Activated CD8-positive, alpha-beta T cell treated with anti-CD3 and anti-CD28 coated beads for 36 hours (primary cell): ENCODE data around the gene PRDM16. TPM values are rescaled to one million over a fixed set of nuclear protein-coding genes. Genes with fewer than 3 reads are reported as not detected.

Experiments
- ATAC-seq: fragments of 200-7000 bp; cut with Tn5 transposase; one replicate; pipeline ENCODE4 v1.10.0; 2021; ENCODE audit warnings: mild to moderate bottlenecking, moderate library complexity
- CTCF ChIA-PET: fragments of 350-600 bp; sonication (Branson Sonifier 250); formaldehyde crosslinking; loops from one replicate; lab custom pipeline; 2021; ENCODE audit warnings: antibody characterized with exemption; lab: Charles Lee
- POLR2A ChIA-PET: fragments of 350-600 bp; sonication (Branson Sonifier 250); formaldehyde crosslinking; loops from one replicate; lab custom pipeline; 2021; ENCODE audit warnings: antibody characterized with exemption; lab: Charles Lee
- DNase-seq: peaks from one replicate; pipeline ENCODE4 v3.0.0-alpha.2; 2020
- H3K27ac Mint-ChIP-seq: one replicate; pipeline ENCODE4 v1.8.0; 2021; ENCODE audit warnings: mild to moderate bottlenecking, mixed read lengths
- H3K27me3 Mint-ChIP-seq: one replicate; pipeline ENCODE4 v1.8.0; 2021; ENCODE audit warnings: mixed read lengths
- H3K36me3 Mint-ChIP-seq: one replicate; pipeline ENCODE4 v1.8.0; 2021; ENCODE audit warnings: low read depth, mixed read lengths
- H3K4me1 Mint-ChIP-seq: one replicate; pipeline ENCODE4 v1.8.0; 2021; ENCODE audit warnings: low read depth, mixed read lengths
- H3K4me3 Mint-ChIP-seq: one replicate; pipeline ENCODE4 v1.8.0; 2021; ENCODE audit warnings: mild to moderate bottlenecking, moderate library complexity, mixed read lengths
- H3K9me3 Mint-ChIP-seq: one replicate; pipeline ENCODE4 v1.8.0; 2021; ENCODE audit warnings: mixed read lengths
- intact Hi-C: fragments of 100-400 bp; cut with micrococcal nuclease; formaldehyde crosslinking; loops from one replicate; pipeline ENCODE4 v1.10.0; 2022
- total RNA-seq, 2 experiments: library from RNA; stranded (reverse); gene quantifications; one replicate each; pipeline ENCODE4 v1.2.3, GENCODE V29; 2021
- TF ChIP-seq, protein P1 (sequence below): fragments of 200-600 bp; IDR thresholded peaks from one replicate; pipeline ENCODE4 v1.8.0; 2022; ENCODE audit warnings: antibody characterized with exemption, mild to moderate bottlenecking

PRDM16 gene
- total RNA-seq, 2 experiments from 2014 or later, result 0.29 to 0.49 TPM

DNA sequence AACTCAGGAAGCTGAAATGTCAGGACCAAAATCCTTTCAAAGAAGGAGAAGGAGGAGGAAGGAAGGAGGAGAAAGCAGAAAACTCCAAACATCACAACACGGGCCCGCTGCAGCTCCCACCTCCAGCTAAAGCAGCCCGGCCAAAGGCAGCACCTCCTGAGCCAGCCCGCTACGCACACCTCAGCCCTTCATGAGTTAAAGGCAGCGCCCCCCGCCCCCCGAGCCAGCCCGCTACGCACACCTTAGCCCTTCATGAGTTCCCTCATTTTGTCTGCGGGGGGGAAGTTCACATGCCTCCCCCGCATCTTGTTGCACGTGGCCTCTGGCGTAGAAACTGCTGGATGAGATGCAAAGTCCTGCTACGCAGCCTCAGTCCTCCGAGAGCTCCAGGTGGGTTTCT, 294.8 kb downstream of the PRDM16 start:
- ChIA-PET CTCF (no interaction called here), POLR2A (no interaction called here)
- no peak for ATAC-seq

DNA sequence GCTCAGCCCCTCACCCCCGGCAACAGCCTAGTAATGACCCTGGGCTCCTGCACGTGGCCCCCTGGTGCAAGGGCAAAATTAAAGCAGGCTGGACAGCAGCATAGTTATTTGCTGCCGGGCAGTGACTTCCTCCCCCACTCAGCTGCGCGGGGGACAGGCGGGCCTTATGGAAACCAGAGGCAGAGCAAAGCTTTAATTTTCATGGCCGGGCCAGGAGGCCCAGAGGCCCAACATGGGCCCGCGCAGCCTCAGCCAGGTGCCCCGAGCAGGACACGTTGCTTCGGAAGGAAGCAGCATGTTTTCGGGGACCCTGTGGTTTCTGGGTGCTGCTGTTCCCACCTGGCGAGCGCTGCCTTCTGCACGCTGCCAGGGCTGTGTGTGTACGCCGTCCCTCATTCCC, 295.5 kb downstream of the PRDM16 start:
- H3K4me3 Mint-ChIP-seq, result no peak overlapping the region
- intact Hi-C loops, result no loop called here
- TF ChIP-seq, protein P1, sequence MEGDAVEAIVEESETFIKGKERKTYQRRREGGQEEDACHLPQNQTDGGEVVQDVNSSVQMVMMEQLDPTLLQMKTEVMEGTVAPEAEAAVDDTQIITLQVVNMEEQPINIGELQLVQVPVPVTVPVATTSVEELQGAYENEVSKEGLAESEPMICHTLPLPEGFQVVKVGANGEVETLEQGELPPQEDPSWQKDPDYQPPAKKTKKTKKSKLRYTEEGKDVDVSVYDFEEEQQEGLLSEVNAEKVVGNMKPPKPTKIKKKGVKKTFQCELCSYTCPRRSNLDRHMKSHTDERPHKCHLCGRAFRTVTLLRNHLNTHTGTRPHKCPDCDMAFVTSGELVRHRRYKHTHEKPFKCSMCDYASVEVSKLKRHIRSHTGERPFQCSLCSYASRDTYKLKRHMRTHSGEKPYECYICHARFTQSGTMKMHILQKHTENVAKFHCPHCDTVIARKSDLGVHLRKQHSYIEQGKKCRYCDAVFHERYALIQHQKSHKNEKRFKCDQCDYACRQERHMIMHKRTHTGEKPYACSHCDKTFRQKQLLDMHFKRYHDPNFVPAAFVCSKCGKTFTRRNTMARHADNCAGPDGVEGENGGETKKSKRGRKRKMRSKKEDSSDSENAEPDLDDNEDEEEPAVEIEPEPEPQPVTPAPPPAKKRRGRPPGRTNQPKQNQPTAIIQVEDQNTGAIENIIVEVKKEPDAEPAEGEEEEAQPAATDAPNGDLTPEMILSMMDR, result no peak
- no peaks in the 10 kb centered on the region for H3K4me1 Mint-ChIP-seq
- no peaks in the 10 kb centered on the region for H3K36me3 Mint-ChIP-seq
- H3K9me3 Mint-ChIP-seq, result no peaks in the 10 kb centered on the region
- ATAC-seq (no peak), DNase-seq (no peak)
- H3K27me3 Mint-ChIP-seq, result peaks cover 2% of the 10 kb centered on the region
- ChIA-PET CTCF (no interaction called here), POLR2A (no interaction called here)
- H3K27ac Mint-ChIP-seq, result no peak overlapping the region

More for the DNA sequence above, 294.8 kb downstream of the PRDM16 start:
- DNase-seq, result no peak
- no peaks in the 10 kb centered on the region for H3K9me3 Mint-ChIP-seq
- no peak overlapping the region for H3K27ac Mint-ChIP-seq
- intact Hi-C loops, result no loop called here
- no peaks in the 10 kb centered on the region for H3K4me1 Mint-ChIP-seq
- TF ChIP-seq, protein P1, result no peak
- no peaks in the 10 kb centered on the region for H3K36me3 Mint-ChIP-seq
- no peak overlapping the region for H3K4me3 Mint-ChIP-seq
- peaks cover 2% of the 10 kb centered on the region for H3K27me3 Mint-ChIP-seq

DNA sequence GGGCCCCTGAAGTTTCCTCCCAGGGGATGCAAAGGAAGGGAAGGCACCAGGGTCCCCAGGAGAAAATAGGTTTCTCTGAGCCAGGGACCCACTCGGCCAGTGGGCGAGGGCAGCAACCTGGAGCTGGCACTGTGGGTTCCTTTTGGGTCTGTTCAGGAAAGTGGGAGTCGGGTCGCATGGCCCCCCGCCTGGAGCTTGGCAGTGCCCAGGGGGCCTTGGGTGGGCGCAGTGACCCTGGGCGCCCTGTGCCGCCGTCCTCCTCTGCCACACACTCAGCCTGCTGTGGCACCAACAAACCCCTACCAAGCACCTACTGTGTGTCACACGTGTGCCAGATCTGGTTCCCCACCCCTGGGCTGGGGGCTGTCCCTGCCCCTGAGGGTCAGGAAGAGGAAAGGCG, 296.0 kb downstream of the PRDM16 start:
- peaks cover 2% of the 10 kb centered on the region for H3K27me3 Mint-ChIP-seq
- TF ChIP-seq, protein P1, result no peak
- ATAC-seq, result no peak
- intact Hi-C loops, result no loop called here
- H3K4me1 Mint-ChIP-seq, result no peaks in the 10 kb centered on the region
- CTCF ChIA-PET, result no interaction called here
- no peaks in the 10 kb centered on the region for H3K36me3 Mint-ChIP-seq
- no peak overlapping the region for H3K4me3 Mint-ChIP-seq
- H3K27ac Mint-ChIP-seq, result no peak overlapping the region
- H3K9me3 Mint-ChIP-seq, result no peaks in the 10 kb centered on the region
- DNase-seq, result no peak
- POLR2A ChIA-PET, result no interaction called here

DNA sequence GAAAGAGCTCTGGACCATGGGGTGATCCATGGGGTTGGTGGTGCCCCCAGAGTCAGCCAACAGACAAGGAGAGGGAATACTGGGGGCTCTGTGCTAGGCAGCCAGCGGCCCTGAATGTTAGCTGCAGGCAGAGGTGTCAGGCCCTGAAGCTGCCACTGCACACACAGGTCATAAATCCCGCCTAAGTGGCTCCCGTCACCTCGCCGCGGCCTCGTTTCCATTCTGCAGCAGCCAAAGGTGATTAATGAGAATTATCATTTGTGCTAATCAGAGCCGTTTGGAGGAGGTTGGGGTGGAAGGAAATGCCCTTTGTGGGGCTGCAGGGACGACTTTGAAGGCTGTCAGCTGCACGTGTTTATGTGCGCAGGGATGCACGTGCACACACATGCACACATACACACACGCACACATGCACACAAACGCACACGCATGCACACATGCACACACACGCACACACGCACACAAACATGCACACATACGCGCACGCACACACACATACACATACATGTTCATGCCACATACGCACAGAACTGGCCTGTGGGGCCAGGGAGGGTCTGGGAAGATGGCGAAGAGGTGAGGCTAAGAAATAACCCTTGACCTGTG, 296.6 kb downstream of the PRDM16 start:
- DNase-seq (no peak), ATAC-seq (no peak)
- no peaks in the 10 kb centered on the region for H3K36me3 Mint-ChIP-seq
- TF ChIP-seq, protein P1, result no peak
- intact Hi-C loops, result no loop called here
- H3K27ac Mint-ChIP-seq, result no peak overlapping the region
- no peaks in the 10 kb centered on the region for H3K9me3 Mint-ChIP-seq
- POLR2A ChIA-PET, result no interaction called here
- CTCF ChIA-PET, result no interaction called here
- H3K4me1 Mint-ChIP-seq, result no peaks in the 10 kb centered on the region
- H3K4me3 Mint-ChIP-seq, result no peak overlapping the region
- H3K27me3 Mint-ChIP-seq, result peaks cover 2% of the 10 kb centered on the region

DNA sequence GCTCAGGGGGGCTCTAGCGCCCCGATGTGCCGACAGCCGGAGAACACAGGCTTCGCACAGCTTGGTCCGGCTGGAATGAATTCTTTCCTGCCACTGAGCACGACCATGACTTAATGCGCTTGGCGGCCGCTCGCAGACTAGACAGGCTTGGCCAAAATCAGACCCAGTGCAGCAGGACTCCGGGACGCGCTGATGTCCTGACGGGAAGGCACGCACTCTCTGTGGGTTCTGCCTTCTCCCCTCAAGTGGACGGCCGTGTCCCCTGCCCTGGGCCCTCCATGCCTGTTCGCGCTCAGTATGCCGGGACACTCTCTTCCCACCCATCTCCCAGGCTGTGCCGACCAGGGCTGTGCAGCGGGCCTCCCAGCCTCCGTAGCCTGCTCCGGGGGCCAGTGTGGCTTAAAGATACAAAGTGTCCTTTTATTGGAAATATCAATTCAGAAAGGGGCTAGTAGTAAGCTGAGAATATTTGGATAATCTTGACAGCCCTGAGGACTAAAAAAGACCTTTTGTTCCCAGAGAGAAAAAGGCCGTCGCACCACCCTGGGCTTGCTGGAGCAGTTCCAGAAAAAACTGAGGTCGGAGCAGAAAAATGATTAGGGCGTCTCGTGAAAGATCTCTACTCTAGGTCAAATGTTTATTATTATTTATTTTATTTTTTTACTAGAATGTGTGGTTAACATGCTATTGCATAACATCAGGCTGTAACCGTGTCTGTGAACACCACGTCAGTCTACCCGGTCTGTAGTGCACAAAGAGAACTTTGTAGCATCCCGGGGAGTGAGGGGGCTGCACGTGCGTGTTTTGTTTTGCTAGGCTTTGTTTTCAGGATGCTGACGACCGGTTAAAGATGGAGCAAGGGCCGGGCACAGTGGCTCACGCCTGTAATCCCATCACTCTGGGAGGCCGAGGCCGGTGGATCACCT, 297.4 kb downstream of the PRDM16 start:
- no peak overlapping the region for H3K27ac Mint-ChIP-seq
- CTCF ChIA-PET, result no interaction called here

More for the DNA sequence above, 297.4 kb downstream of the PRDM16 start:
- Mint-ChIP-seq H3K4me3 (no peak overlapping the region), H3K9me3 (no peaks in the 10 kb centered on the region), H3K36me3 (no peaks in the 10 kb centered on the region), H3K4me1 (no peaks in the 10 kb centered on the region), H3K27me3 (peaks cover 4% of the 10 kb centered on the region)
- DNase-seq, result no peak
- intact Hi-C loops, result no loop called here
- no peak for ATAC-seq
- TF ChIP-seq, protein P1, result no peak
- POLR2A ChIA-PET, result no interaction called here
